ENCODE data around the gene MICAL2.

MICAL2 gene

GRCh38 chr11:12232817-12233601 lies 122.6 kb downstream of the MICAL2 start:
- no peak for DNase-seq (ENCODE audit: low read depth)

- DNase-seq (ENCODE audit: low read depth), result no peak
Observed at GRCh38 chr11:12233602-12233925, 123.2 kb downstream of the MICAL2 start.

GRCh38 chr11:12234221-12234620 lies 123.8 kb downstream of the MICAL2 start:
- no peak for DNase-seq (ENCODE audit: low read depth)

- DNase-seq (ENCODE audit: low read depth), result no peak
Observed at GRCh38 chr11:12235080-12235479, 124.7 kb downstream of the MICAL2 start.

- DNase-seq (ENCODE audit: low read depth), result no peak
Observed at GRCh38 chr11:12235553-12235946, 125.2 kb downstream of the MICAL2 start.

GRCh38 chr11:12235947-12236743 lies 125.8 kb downstream of the MICAL2 start:
- peak; percentile 17 for DNase-seq (ENCODE audit: low read depth)

- DNase-seq (ENCODE audit: low read depth), result no peak
Observed at GRCh38 chr11:12236744-12237101, 126.3 kb downstream of the MICAL2 start.

GRCh38 chr11:12237381-12237784 lies 127.0 kb downstream of the MICAL2 start:
- no peak for DNase-seq (ENCODE audit: low read depth)

- no peak for DNase-seq (ENCODE audit: low read depth)
Observed at GRCh38 chr11:12238420-12238819, 128.0 kb downstream of the MICAL2 start.

GRCh38 chr11:12239396-12239795 lies 129.0 kb downstream of the MICAL2 start:
- DNase-seq (ENCODE audit: low read depth), result no peak

- DNase-seq (ENCODE audit: low read depth), result no peak
Observed at GRCh38 chr11:12239804-12240371, 129.5 kb downstream of the MICAL2 start.

GRCh38 chr11:12240677-12241076 lies 130.3 kb downstream of the MICAL2 start:
- DNase-seq (ENCODE audit: low read depth), result no peak

GRCh38 chr11:12241401-12241800 lies 131.0 kb downstream of the MICAL2 start:
- no peak for DNase-seq (ENCODE audit: low read depth)

- DNase-seq (ENCODE audit: low read depth), result no peak
Observed at GRCh38 chr11:12241971-12242672, 131.7 kb downstream of the MICAL2 start.

GRCh38 chr11:12242966-12243365 lies 132.6 kb downstream of the MICAL2 start:
- no peak for DNase-seq (ENCODE audit: low read depth)

- no peak for DNase-seq (ENCODE audit: low read depth)
Observed at GRCh38 chr11:12243486-12243885, 133.1 kb downstream of the MICAL2 start.

GRCh38 chr11:12243911-12244550 lies 133.6 kb downstream of the MICAL2 start:
- DNase-seq (ENCODE audit: low read depth), result no peak

- no peak for DNase-seq (ENCODE audit: low read depth)
Observed at GRCh38 chr11:12245091-12245490, 134.7 kb downstream of the MICAL2 start.

GRCh38 chr11:12245549-12246016 lies 135.2 kb downstream of the MICAL2 start:
- DNase-seq (ENCODE audit: low read depth), result no peak

GRCh38 chr11:12246147-12246546 lies 135.8 kb downstream of the MICAL2 start:
- no peak for DNase-seq (ENCODE audit: low read depth)

GRCh38 chr11:12246989-12247388 lies 136.6 kb downstream of the MICAL2 start:
- DNase-seq (ENCODE audit: low read depth), result no peak
